Panc1 (cell line): ENCODE measurements around the gene BLOC1S6.

Experiments used
- CTCF ChIP-seq: fragments of 450-650 bp; IDR thresholded peaks from 2 replicates; pipeline ENCODE4 v1.5.1; 2017; ENCODE audit warnings: mild to moderate bottlenecking
- POLR2AphosphoS5 ChIP-seq: IDR thresholded peaks from 2 replicates; pipeline ENCODE4 v1.6.1; 2012; ENCODE audit warnings: mild to moderate bottlenecking, low read depth, low read length, moderate library complexity

GRCh38 chr15:45645026-45645980 is 58.1 kb downstream of the BLOC1S6 start:
- TF ChIP-seq CTCF (no peak), POLR2AphosphoS5 (no peak; the same call in 1 of the 2 replicates)
